ENCODE measurements around the gene KIAA1958. TPM values are rescaled to one million over a fixed set of nuclear protein-coding genes. Genes with fewer than 3 reads are reported as not detected.

Gene KIAA1958
- total RNA-seq, 2 donors from 2014 or later: 7.0 to 42.8 TPM

DNA sequence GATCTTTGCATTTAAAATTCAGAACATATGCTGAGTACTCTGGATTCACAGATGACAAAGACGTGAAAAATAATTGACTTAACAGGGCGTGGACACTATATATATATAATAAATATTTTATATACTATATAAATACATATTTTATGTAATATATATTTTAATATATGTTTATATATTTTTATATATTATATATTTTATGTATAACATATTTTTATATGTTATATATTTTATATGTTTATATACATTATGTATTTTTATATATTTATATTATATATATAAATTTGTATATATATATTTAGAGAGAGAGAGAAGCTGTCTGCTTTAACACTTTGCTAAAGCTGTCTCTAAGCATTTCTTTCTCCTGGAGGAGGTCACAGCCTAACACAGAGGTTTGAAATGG lies 118.2 kb downstream of the KIAA1958 start:
- H3K36me3 ChIP-seq: no peaks in the 10 kb centered on the region
- no peak overlapping the region for H3K4me3 ChIP-seq
- 92% methylated on average over 2 of the region's 2 CpGs for WGBS
- no peak for DNase-seq (ENCODE audit: low spot score)
- H3K4me1 ChIP-seq (replicated peaks): no peaks in the 10 kb centered on the region
- H3K27me3 ChIP-seq (replicated peaks; ENCODE audit: insufficient read depth): no peaks in the 10 kb centered on the region
- no peaks in the 10 kb centered on the region for H3K9me3 ChIP-seq
- TF ChIP-seq POLR2A (IDR thresholded peaks at IDR 0.05) (no peak), POLR2AphosphoS5 (IDR thresholded peaks at IDR 0.05) (no peak)
- no peak overlapping the region for H3K27ac ChIP-seq
- intact Hi-C loops (cut with DNase I): no loop called here

- no peaks in the 10 kb centered on the region for H3K36me3 ChIP-seq
- no peak overlapping the region for H3K27ac ChIP-seq
- H3K4me1 ChIP-seq (replicated peaks): no peaks in the 10 kb centered on the region
- no peak for DNase-seq (ENCODE audit: low spot score)
- WGBS: 90% methylated on average over 1 of the region's 1 CpG
- intact Hi-C loops (cut with DNase I): no loop called here
- no peak for TF ChIP-seq POLR2A (IDR thresholded peaks at IDR 0.05)
- TF ChIP-seq, protein P1, sequence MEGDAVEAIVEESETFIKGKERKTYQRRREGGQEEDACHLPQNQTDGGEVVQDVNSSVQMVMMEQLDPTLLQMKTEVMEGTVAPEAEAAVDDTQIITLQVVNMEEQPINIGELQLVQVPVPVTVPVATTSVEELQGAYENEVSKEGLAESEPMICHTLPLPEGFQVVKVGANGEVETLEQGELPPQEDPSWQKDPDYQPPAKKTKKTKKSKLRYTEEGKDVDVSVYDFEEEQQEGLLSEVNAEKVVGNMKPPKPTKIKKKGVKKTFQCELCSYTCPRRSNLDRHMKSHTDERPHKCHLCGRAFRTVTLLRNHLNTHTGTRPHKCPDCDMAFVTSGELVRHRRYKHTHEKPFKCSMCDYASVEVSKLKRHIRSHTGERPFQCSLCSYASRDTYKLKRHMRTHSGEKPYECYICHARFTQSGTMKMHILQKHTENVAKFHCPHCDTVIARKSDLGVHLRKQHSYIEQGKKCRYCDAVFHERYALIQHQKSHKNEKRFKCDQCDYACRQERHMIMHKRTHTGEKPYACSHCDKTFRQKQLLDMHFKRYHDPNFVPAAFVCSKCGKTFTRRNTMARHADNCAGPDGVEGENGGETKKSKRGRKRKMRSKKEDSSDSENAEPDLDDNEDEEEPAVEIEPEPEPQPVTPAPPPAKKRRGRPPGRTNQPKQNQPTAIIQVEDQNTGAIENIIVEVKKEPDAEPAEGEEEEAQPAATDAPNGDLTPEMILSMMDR (IDR thresholded peaks at IDR 0.05): no peak
- no peak for TF ChIP-seq POLR2AphosphoS5 (IDR thresholded peaks at IDR 0.05)
- no peaks in the 10 kb centered on the region for H3K9me3 ChIP-seq
- no peak overlapping the region for H3K4me3 ChIP-seq
- no peaks in the 10 kb centered on the region for H3K27me3 ChIP-seq (replicated peaks; ENCODE audit: insufficient read depth)
Observed at GRCh38 chr9:112605518-112605917, 118.9 kb downstream of the KIAA1958 start.

DNA sequence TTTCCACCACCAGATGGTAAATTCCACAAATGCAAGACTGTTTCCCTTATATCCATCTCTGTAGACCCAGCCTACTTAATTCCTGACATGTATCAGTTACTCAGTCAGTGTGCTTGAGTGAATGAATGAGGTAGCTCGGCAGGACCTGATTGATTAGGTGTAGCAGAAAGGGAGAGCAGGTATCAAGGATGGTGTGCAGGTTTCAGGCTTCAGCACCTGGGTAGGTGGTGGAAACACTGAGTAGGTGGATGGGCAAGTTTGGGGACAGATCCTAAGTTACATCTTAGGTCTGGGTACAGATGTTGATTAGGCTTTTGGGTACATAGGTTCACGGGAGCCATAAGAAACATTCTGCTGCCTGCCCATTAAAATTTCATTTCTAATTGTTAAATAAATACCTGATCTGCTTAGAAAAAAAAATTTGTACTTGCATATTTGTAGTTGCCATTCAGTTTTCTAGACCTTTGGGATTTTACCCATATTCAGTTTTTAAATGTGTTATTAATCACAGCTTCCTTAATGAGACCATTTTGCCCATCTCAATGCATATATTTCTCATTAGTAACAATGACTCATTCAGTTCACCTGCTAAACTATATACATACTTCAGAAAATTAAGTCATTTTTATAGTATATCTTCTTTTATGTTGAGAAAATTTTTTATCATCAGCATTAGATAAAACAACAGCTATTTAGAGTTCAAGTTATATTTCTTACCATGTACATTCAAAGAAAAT lies 119.5 kb downstream of the KIAA1958 start:
- no peaks in the 10 kb centered on the region for H3K36me3 ChIP-seq
- intact Hi-C loops (cut with DNase I): no loop called here
- 92% methylated on average over 2 of the region's 2 CpGs for WGBS
- H3K4me1 ChIP-seq (replicated peaks): no peaks in the 10 kb centered on the region
- no peaks in the 10 kb centered on the region for H3K27me3 ChIP-seq (replicated peaks; ENCODE audit: insufficient read depth)
- no peak overlapping the region for H3K4me3 ChIP-seq
- TF ChIP-seq POLR2A (IDR thresholded peaks at IDR 0.05): no peak
- TF ChIP-seq, protein P1 (IDR thresholded peaks at IDR 0.05): no peak
- no peak for TF ChIP-seq POLR2AphosphoS5 (IDR thresholded peaks at IDR 0.05)
- DNase-seq (ENCODE audit: low spot score): no peak
- no peaks in the 10 kb centered on the region for H3K9me3 ChIP-seq
- H3K27ac ChIP-seq: no peak overlapping the region

- TF ChIP-seq POLR2AphosphoS5 (IDR thresholded peaks at IDR 0.05): no peak
- no peak for TF ChIP-seq POLR2A (IDR thresholded peaks at IDR 0.05)
- TF ChIP-seq, protein P1 (IDR thresholded peaks at IDR 0.05): no peak
- no peaks in the 10 kb centered on the region for H3K36me3 ChIP-seq
- H3K4me1 ChIP-seq (replicated peaks): no peaks in the 10 kb centered on the region
- intact Hi-C loops (cut with DNase I): no loop called here
- H3K4me3 ChIP-seq: no peak overlapping the region
- 95% methylated on average over 1 of the region's 1 CpG for WGBS
- H3K9me3 ChIP-seq: no peaks in the 10 kb centered on the region
- H3K27ac ChIP-seq: no peak overlapping the region
- DNase-seq (ENCODE audit: low spot score): no peak
- no peaks in the 10 kb centered on the region for H3K27me3 ChIP-seq (replicated peaks; ENCODE audit: insufficient read depth)
Observed at GRCh38 chr9:112608851-112609250, 122.2 kb downstream of the KIAA1958 start.

DNA sequence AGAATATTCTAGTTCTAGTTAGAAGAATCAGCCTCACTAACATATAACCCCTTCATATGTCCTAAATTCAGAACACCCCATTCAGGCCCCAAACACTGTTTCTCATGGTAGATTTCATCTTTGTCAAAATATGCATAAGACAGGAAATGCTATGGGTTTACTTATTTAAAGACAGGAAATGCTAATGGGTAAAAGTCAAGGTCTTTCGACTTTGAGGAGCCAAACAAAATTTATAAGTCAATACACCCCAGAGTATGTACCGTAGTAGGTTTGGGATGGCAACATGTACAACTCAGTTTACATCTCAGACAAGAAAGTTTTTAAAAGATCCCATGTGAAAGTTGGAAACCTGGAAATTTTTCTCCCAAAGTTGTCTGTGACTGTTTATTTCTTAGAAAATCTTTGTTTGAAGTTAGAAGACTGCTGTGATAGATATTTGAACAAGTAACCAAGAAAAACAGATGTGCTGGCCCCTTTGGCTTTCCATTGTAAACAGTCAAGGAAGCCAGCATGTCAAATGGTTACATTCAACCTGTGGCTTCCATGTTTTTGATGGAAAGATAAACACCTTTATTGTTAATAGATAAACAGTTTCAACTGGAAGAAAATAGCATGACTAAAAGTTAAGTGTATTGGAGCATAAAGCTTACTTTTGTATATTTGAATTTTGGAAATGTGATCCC lies 129.1 kb downstream of the KIAA1958 start:
- TF ChIP-seq POLR2AphosphoS5 (IDR thresholded peaks at IDR 0.05) (no peak), POLR2A (IDR thresholded peaks at IDR 0.05) (no peak)
- TF ChIP-seq, protein P1 (IDR thresholded peaks at IDR 0.05): no peak
- Histone ChIP-seq H3K4me1 (replicated peaks) (no peaks in the 10 kb centered on the region), H3K36me3 (no peaks in the 10 kb centered on the region), H3K9me3 (no peaks in the 10 kb centered on the region), H3K4me3 (no peak overlapping the region), H3K27ac (no peak overlapping the region), H3K27me3 (replicated peaks; ENCODE audit: insufficient read depth) (no peaks in the 10 kb centered on the region)
- WGBS: 38% methylated on average over 2 of the region's 2 CpGs
- intact Hi-C loops (cut with DNase I): no loop called here
- DNase-seq (ENCODE audit: low spot score): no peak
